Measurements from ENCODE around the gene LRP1. TPM values are rescaled to one million over a fixed set of nuclear protein-coding genes. Genes with fewer than 3 reads are reported as not detected.

Gene LRP1
- total RNA-seq, 1 donor from 2014 or later: 370 TPM

GRCh38 chr12:57218030-57218853 lies 90.0 kb downstream of the LRP1 start:
- DNase-seq (ENCODE audit: low spot score): no peak
- no peak for ATAC-seq

GRCh38 chr12:57219205-57219992 lies 91.1 kb downstream of the LRP1 start:
- no peak for ATAC-seq
- no peak for DNase-seq (ENCODE audit: low spot score)

GRCh38 chr12:57219993-57220754 lies 91.9 kb downstream of the LRP1 start:
- DNase-seq (ENCODE audit: low spot score) (no peak), ATAC-seq (no peak)

GRCh38 chr12:57220770-57221168 lies 92.5 kb downstream of the LRP1 start:
- DNase-seq (ENCODE audit: low spot score): no peak
- ATAC-seq: no peak

- no peak for ATAC-seq
- DNase-seq (ENCODE audit: low spot score): no peak
Observed at GRCh38 chr12:57221169-57221917, 93.1 kb downstream of the LRP1 start.

GRCh38 chr12:57222286-57223190 lies 94.3 kb downstream of the LRP1 start:
- ATAC-seq: no peak

GRCh38 chr12:57223191-57224165 lies 95.2 kb downstream of the LRP1 start:
- no peak for ATAC-seq
- no peak for DNase-seq (ENCODE audit: low spot score)

More at GRCh38 chr12:57222286-57223190, 94.3 kb downstream of the LRP1 start:
- no peak for DNase-seq (ENCODE audit: low spot score)

- DNase-seq (ENCODE audit: low spot score) (no peak), ATAC-seq (no peak)
Observed at GRCh38 chr12:57224278-57224972, 96.1 kb downstream of the LRP1 start.

- peak; percentile 80 for ATAC-seq
- peak; percentile 78 for DNase-seq (ENCODE audit: low spot score)
Observed at GRCh38 chr12:57224973-57225679, 96.8 kb downstream of the LRP1 start.

GRCh38 chr12:57225680-57226210 lies 97.5 kb downstream of the LRP1 start:
- DNase-seq (ENCODE audit: low spot score) (no peak), ATAC-seq (no peak)

GRCh38 chr12:57226588-57227314 lies 98.5 kb downstream of the LRP1 start:
- ATAC-seq (no peak), DNase-seq (ENCODE audit: low spot score) (no peak)

GRCh38 chr12:57227315-57228115 lies 99.2 kb downstream of the LRP1 start:
- ATAC-seq: no peak
- DNase-seq (ENCODE audit: low spot score): no peak

GRCh38 chr12:57229046-57229633 lies 100.9 kb downstream of the LRP1 start:
- ATAC-seq (no peak), DNase-seq (ENCODE audit: low spot score) (no peak)

GRCh38 chr12:57229634-57230380 lies 101.5 kb downstream of the LRP1 start, which contains the start of gene SHMT2:
TSS of gene SHMT2 (plus strand) at chr12:57229711. CDS start at chr12:57229779, 68 bp downstream.
- DNase-seq (ENCODE audit: low spot score) (peak; percentile 94), ATAC-seq (peak; percentile 60)

Data from left lobe of liver (tissue), 2 donors.